ENCODE measurements around the gene PTPRD.

GRCh38 chr9:8880060-8880459, 1732.7 kb downstream of the PTPRD start:
- TF ChIP-seq CTCF (IDR thresholded peaks at IDR 0.05 in 8 of 11, conservative IDR thresholded peaks at IDR 0.05 in 3 of 11) (no peak), POLR2AphosphoS5 (IDR thresholded peaks at IDR 0.05) (no peak)
